Ishikawa (cell line): Measurements from ENCODE around the gene TGFBR3.

Experiments used
- CEBPB ChIP-seq: IDR thresholded peaks from 2 replicates; pipeline ENCODE4 v1.6.1; 2012
- YY1 ChIP-seq: IDR thresholded peaks from 2 replicates; pipeline ENCODE4 v1.6.1; 2012; ENCODE audit warnings: low read depth

GRCh38 chr1:91776068-91776794 is 109.7 kb downstream of the TGFBR3 start:
- TF ChIP-seq YY1 (no peak), CEBPB (no peak)
